HS-27A (cell line): Measurements from ENCODE around the gene WBP2.
"Not testable (repeated sequence)": the region's sequence is repeated elsewhere in the genome, so short reads cannot be mapped to it uniquely, and the experiment has no call there.

ENCODE experiments used
- DNase-seq: peaks from one replicate; pipeline ENCODE4 v3.0.0-alpha.2; 2012; ENCODE audit warnings: low read depth, missing footprints

The WBP2 gene

GRCh38 chr17:75813081-75814020 lies 41.8 kb downstream of the WBP2 start:
- no peak for DNase-seq

GRCh38 chr17:75812096-75813013 lies 42.8 kb downstream of the WBP2 start:
- no peak for DNase-seq

- no peak for DNase-seq
These were observed 44.0 kb downstream of the WBP2 start for GRCh38 chr17:75811174-75811573.

- not testable (repeated sequence) for DNase-seq
These were observed 44.4 kb downstream of the WBP2 start for GRCh38 chr17:75810756-75811155.

GRCh38 chr17:75810216-75810615 lies 44.9 kb downstream of the WBP2 start:
- no peak for DNase-seq

GRCh38 chr17:75809631-75810111 lies 45.5 kb downstream of the WBP2 start:
- DNase-seq = no peak

GRCh38 chr17:75808905-75809621 lies 46.1 kb downstream of the WBP2 start:
- no peak for DNase-seq

- no peak for DNase-seq
These were observed 46.6 kb downstream of the WBP2 start for GRCh38 chr17:75808549-75808904.

- DNase-seq = no peak
These were observed 47.3 kb downstream of the WBP2 start for GRCh38 chr17:75807861-75808260.

GRCh38 chr17:75806822-75807500 lies 48.2 kb downstream of the WBP2 start:
- no peak for DNase-seq

GRCh38 chr17:75803883-75804282 lies 51.3 kb downstream of the WBP2 start:
- no peak for DNase-seq

GRCh38 chr17:75799402-75799801 lies 55.7 kb downstream of the WBP2 start:
- no peak for DNase-seq

GRCh38 chr17:75795820-75796607 lies 59.1 kb downstream of the WBP2 start:
- no peak for DNase-seq
